CD14-positive monocyte (primary cell): ENCODE data around the gene OPTC. TPM values are rescaled to one million over a fixed set of nuclear protein-coding genes. Genes with fewer than 3 reads are reported as not detected.

Experiments used
- DNase-seq, 3 donors: peaks; one replicate each; pipeline ENCODE4 v3.0.0-alpha.2; 2011 to 2022
- H2AFZ ChIP-seq: 2 replicates; pipeline ENCODE4 v1.6.0; 2012; ENCODE audit warnings: mild to moderate bottlenecking, low read depth, low read length, inconsistent platforms; ENCODE audit not compliant: insufficient read depth, poor library complexity, severe bottlenecking
- H3K27ac ChIP-seq, 2 donors: 1 replicate in 1 of 2; 2 replicates in 1 of 2; pipeline ENCODE4 v1.5.1; 2012 to 2013; ENCODE audit warnings: low read length in 2 of 2, control low read depth in 1 of 2, inconsistent platforms in 1 of 2, low read depth in 1 of 2, mild to moderate bottlenecking in 1 of 2
- H3K27me3 ChIP-seq, 2 donors: one replicate each; pipeline versions ENCODE4 v1.6.0 to v1.6.1; 2011 to 2013; ENCODE audit warnings: low read length in 2 of 2; ENCODE audit not compliant: control insufficient read depth in 2 of 2, insufficient read depth in 2 of 2
- H3K36me3 ChIP-seq, 2 donors: replicated peaks in 1 of 2; 1 replicate in 1 of 2; 2 replicates in 1 of 2; pipeline versions ENCODE4 v1.5.1 to v1.6.1; 2012 to 2013; ENCODE audit warnings: low read length in 2 of 2, control low read depth in 1 of 2, inconsistent platforms in 1 of 2, mild to moderate bottlenecking in 1 of 2; ENCODE audit not compliant: insufficient read depth in 2 of 2, control insufficient read depth in 1 of 2
- H3K4me1 ChIP-seq, 2 donors: 1 replicate in 1 of 2; 2 replicates in 1 of 2; pipeline versions ENCODE4 v1.5.1 to v1.6.1; 2012 to 2013; ENCODE audit warnings: low read length in 2 of 2, control low read depth in 1 of 2, inconsistent platforms in 1 of 2, mild to moderate bottlenecking in 1 of 2, moderate library complexity in 1 of 2; ENCODE audit not compliant: insufficient read depth in 2 of 2, control insufficient read depth in 1 of 2
- H3K4me2 ChIP-seq: replicated peaks from 2 replicates; pipeline ENCODE3; 2012; ENCODE audit warnings: low read length, moderate library complexity, mild to moderate bottlenecking; ENCODE audit not compliant: poor library complexity, severe bottlenecking; ENCODE audit errors: extremely low read depth
- H3K4me3 ChIP-seq, 3 experiments: fragments of 200-600 bp in 1 of 3; sonication (generic) in 1 of 3; replicated peaks in 1 of 3; 1 replicate in 2 of 3; 2 replicates in 1 of 3; pipeline ENCODE4 v1.5.1; 2011 to 2013; ENCODE audit warnings: low read length in 3 of 3, mild to moderate bottlenecking in 3 of 3, control low read depth in 2 of 3, low read depth in 2 of 3, inconsistent platforms in 1 of 3, moderate library complexity in 1 of 3
- H3K79me2 ChIP-seq: 2 replicates; pipeline ENCODE4 v1.6.0; 2012; ENCODE audit warnings: mild to moderate bottlenecking, control low read depth, inconsistent platforms, low read length, moderate library complexity; ENCODE audit not compliant: insufficient read depth
- H3K9ac ChIP-seq: 2 replicates; pipeline ENCODE4 v1.6.0; 2017; ENCODE audit warnings: low read length, mild to moderate bottlenecking; ENCODE audit not compliant: insufficient read depth, poor library complexity, severe bottlenecking
- H3K9me3 ChIP-seq, 2 donors: replicated peaks in 1 of 2; 1 replicate in 1 of 2; 2 replicates in 1 of 2; pipeline versions ENCODE4 v1.5.1 to v1.6.1; 2012 to 2013; ENCODE audit warnings: low read length in 2 of 2, control low read depth in 1 of 2; ENCODE audit not compliant: control insufficient read depth in 1 of 2, insufficient read depth in 1 of 2
- H4K20me1 ChIP-seq: 2 replicates; pipeline ENCODE4 v1.6.0; 2012; ENCODE audit warnings: mild to moderate bottlenecking, low read length, control low read depth, moderate library complexity; ENCODE audit not compliant: insufficient read depth
- H3K27ac Mint-ChIP-seq, 7 donors: one replicate each; pipeline ENCODE4 v1.8.0; 2020; ENCODE audit warnings: mild to moderate bottlenecking in 7 of 7, mixed read lengths in 7 of 7, moderate library complexity in 6 of 7, inconsistent platforms in 2 of 7
- H3K27me3 Mint-ChIP-seq, 3 donors: one replicate each; pipeline ENCODE4 v1.8.0; 2021 to 2022; ENCODE audit warnings: low read depth in 3 of 3, mild to moderate bottlenecking in 3 of 3, mixed read lengths in 3 of 3, moderate library complexity in 3 of 3, inconsistent platforms in 1 of 3
- H3K36me3 Mint-ChIP-seq, 2 donors: one replicate each; pipeline ENCODE4 v1.8.0; 2020; ENCODE audit warnings: mixed read lengths in 2 of 2, inconsistent platforms in 1 of 2, mild to moderate bottlenecking in 1 of 2
- H3K4me1 Mint-ChIP-seq: one replicate; pipeline ENCODE4 v1.8.0; 2020; ENCODE audit warnings: mild to moderate bottlenecking, mixed read lengths
- H3K4me3 Mint-ChIP-seq, 2 donors: one replicate each; pipeline ENCODE4 v1.8.0; 2020; ENCODE audit warnings: mild to moderate bottlenecking in 2 of 2, mixed read lengths in 2 of 2, moderate library complexity in 1 of 2
- H3K9me3 Mint-ChIP-seq, 7 donors: one replicate each; pipeline ENCODE4 v1.8.0; 2020 to 2022; ENCODE audit warnings: mixed read lengths in 7 of 7, mild to moderate bottlenecking in 6 of 7, moderate library complexity in 6 of 7, inconsistent platforms in 2 of 7
- CTCF ChIP-seq: fragments of 200-600 bp; IDR thresholded peaks from one replicate; pipeline ENCODE4 v1.8.0; 2022; ENCODE audit warnings: antibody characterized with exemption, mild to moderate bottlenecking
- WGBS: methylation state at CpG from one replicate; pipeline ENCODE4 v1.1.5; 2013; ENCODE audit warnings: missing lambda C conversion rate; ENCODE audit not compliant: insufficient coverage; 5-methylcytosine and 5-hydroxymethylcytosine counted together
- intact Hi-C, 2 donors: fragments of 100-400 bp; cut with micrococcal nuclease; formaldehyde crosslinking; loops; one replicate each; pipeline versions ENCODE4 v1.15.0 to v1.15.1; 2023
- polyA plus RNA-seq, 3 donors: library from polyadenylated mRNA; depleted of rRNA in 1 of 3; unstranded in 2 of 3; stranded (reverse) in 1 of 3; fragments of 300-500 nt in 2 of 3; fragments of >200 nt in 1 of 3; fragmentation: Illumina TruSeq in 2 of 3; gene quantifications; 1 replicate in 2 of 3; 2 replicates in 1 of 3; pipeline ENCODE4 v1.2.3, GENCODE V29; 2012 to 2021

The OPTC gene
- polyA plus RNA-seq, 3 donors, result not detected

- Mint-ChIP-seq H3K9me3 (peaks cover 0 to 2% (median 0%) of the 10 kb centered on the region in 7 donors), H3K36me3 (no peaks in the 10 kb centered on the region)
- H3K9ac ChIP-seq, result no peak overlapping the region
These were observed 34.2 kb upstream of the OPTC start for GRCh38 chr1:203459671-203460201.

GRCh38 chr1:203461717-203462116 is 32.2 kb upstream of the OPTC start:
- Histone ChIP-seq H3K36me3 (no peaks in the 10 kb centered on the region), H2AFZ (no peak overlapping the region), H3K27me3 (peaks cover 0 to 2% of the 10 kb centered on the region in 2 donors), H3K4me3 (no peak overlapping the region), H3K9ac (no peak overlapping the region), H3K4me2 (no peak overlapping the region), H4K20me1 (no peaks in the 10 kb centered on the region), H3K4me1 (no peaks in the 10 kb centered on the region), H3K79me2 (no peaks in the 10 kb centered on the region), H3K27ac (no peak overlapping the region), H3K9me3 (no peaks in the 10 kb centered on the region)
- H3K9me3 Mint-ChIP-seq, result peaks cover 0 to 2% (median 0%) of the 10 kb centered on the region in 7 donors
- WGBS, result 86% methylated on average over 2 of the region's 5 CpGs
- TF ChIP-seq CTCF, result no peak
- intact Hi-C loops, result no loop called here
- no peak overlapping the region for H3K4me3 Mint-ChIP-seq
- peaks cover 11 to 16% (median 14%) of the 10 kb centered on the region in 3 donors for H3K27me3 Mint-ChIP-seq
- DNase-seq, result no peak
- H3K4me1 Mint-ChIP-seq, result peaks cover 5% of the 10 kb centered on the region
- H3K27ac Mint-ChIP-seq, result no peak overlapping the region
- H3K36me3 Mint-ChIP-seq, result no peaks in the 10 kb centered on the region

More at GRCh38 chr1:203459671-203460201, 34.2 kb upstream of the OPTC start:
- no peaks in the 10 kb centered on the region for H3K4me1 ChIP-seq
- H3K27me3 ChIP-seq, result peaks cover 0 to 2% of the 10 kb centered on the region in 2 donors
- no peak for TF ChIP-seq CTCF
- Mint-ChIP-seq H3K4me1 (peaks cover 5% of the 10 kb centered on the region), H3K27me3 (peaks cover 13 to 18% (median 18%) of the 10 kb centered on the region in 3 donors), H3K4me3 (no peak overlapping the region), H3K27ac (no peak overlapping the region)
- H3K27ac ChIP-seq, result no peak overlapping the region
- H3K36me3 ChIP-seq, result no peaks in the 10 kb centered on the region
- H3K9me3 ChIP-seq, result no peaks in the 10 kb centered on the region
- no peak overlapping the region for H2AFZ ChIP-seq
- WGBS, result 80% methylated on average over 1 of the region's 8 CpGs
- H4K20me1 ChIP-seq, result no peaks in the 10 kb centered on the region
- DNase-seq, result no peak
- H3K4me2 ChIP-seq, result no peak overlapping the region
- no peaks in the 10 kb centered on the region for H3K79me2 ChIP-seq
- no peak overlapping the region for H3K4me3 ChIP-seq
- intact Hi-C loops, result no loop called here
